GM21619 (cell line): Measurements from ENCODE around the gene KRT7.
"Not testable (repeated sequence)": the region's sequence is repeated elsewhere in the genome, so short reads cannot be mapped to it uniquely, and the experiment has no call there.

ENCODE experiments used
- ATAC-seq: cut with Tn5 transposase; IDR thresholded peaks from one replicate; pipeline ENCODE4 v1.9.1; 2021; ENCODE audit not compliant: unreplicated experiment

Gene KRT7

DNA sequence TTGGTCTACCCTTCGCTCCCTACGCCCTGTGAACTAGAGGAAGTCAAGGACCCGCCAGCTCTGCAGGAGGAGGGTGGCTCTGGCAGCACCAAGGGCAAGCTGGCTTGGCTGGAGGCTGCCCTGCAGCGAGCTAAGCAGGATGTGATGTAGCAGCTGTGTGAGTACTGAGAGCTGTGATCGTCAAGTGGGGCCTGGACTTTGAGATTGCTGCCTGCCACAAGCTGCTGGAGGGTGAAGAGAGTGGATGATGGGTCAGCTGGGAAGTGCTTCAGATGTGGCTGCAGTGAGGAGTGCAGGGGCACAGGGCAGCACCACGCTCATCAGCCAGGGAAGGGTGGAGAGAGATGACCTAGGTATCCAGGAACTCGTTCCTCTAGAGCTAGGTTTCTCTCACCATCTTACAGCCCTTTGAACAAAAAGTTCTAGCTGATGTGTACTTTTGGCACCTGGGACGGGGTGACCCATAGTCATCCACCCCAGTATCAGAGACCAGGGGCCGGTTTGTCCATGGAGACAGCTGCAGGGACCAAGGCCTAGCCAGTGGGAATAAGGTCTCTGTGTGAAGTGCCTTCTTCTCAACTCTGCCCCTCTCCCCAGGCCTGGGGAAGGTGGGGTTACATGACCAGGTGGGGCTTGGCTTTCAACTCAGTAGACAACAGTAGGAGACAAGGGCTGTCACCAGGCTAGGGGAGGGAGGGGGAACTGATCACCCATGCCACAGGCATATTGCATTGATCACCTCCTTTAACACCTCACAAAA is 44.6 kb downstream of the KRT7 start:
- ATAC-seq, result no peak

DNA sequence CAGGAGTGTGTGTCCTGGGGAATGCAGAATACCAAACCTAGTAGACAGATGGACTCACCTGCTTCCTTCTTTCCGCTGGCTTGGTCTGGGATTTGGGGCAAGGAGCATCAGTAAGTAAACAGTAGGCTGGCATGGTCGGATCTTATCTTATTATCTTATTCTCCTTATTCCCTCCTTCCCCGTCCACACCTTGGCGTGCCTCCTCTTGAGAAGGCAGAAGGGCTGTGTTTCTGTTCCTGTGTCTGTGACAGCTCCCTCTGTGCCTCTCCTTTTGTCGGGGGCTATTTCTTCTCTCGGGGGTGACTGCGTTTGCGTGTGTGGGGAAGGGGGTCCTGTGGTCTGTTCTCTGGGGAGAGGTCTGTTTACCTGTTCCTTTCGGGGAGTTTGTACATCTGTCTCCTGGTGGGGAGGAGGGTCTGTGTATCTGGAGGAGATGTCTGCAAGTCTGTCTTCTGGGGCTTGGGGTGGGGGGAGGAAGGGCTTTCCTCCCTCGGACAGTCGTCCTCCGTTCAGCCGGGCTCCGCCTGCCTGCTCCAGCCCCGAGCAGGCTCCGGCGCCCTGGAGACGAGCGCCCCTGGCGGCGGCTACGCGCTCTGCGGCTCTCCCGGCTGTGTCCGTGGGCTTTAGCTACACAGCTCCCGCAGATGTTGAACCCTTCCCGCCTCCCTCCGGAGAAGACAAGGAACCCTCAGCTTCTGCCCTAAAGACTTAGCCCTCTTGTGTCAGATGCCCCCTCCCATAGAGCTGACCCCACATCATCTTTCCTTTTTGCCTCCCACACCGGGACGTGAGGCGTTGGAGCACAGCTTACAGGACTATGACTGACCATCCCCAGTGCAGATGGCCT is 45.8 kb downstream of the KRT7 start:
- ATAC-seq, result no peak

DNA sequence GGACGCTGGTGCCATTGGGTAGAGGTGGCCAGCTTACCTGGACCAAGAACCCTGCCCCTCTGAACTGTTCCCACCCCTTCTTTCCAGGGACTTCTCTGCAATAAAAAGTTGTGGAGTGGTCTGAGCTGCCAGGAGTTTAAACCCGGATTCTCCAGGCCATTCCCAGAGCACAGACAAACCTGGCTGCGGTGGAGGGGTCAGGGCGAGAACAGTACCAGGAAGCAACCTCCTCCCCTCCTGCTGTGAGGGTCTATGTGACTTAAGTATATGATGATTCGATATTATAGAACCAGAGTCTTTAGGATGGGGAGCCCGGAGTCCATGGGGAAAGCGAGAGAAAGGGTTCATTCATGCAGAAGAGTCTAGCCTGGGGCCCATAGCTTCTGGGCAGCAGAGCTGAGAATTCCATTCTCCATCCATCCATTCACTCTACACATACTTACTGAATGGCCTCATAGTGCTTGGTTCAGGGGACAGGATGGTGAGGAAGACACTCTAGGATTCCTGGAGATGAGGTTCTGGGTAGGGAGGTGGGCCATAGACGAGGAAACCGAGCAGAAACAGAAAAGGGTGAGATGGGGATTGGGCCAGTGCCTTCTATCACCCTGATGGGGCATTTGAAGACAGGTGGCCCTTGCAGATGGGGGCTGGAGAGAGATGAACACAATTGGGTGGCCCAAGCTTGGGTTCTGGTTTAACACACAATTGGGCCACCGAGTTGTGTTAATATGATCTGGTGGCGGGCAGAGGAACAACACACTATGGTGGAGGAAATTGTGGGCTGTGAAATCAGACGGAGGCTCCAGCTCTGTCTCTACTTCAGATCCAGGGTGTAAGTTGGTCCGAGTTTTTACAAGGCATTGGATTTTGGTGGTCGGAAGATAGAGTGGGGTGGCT is 46.6 kb downstream of the KRT7 start:
- no peak for ATAC-seq

DNA sequence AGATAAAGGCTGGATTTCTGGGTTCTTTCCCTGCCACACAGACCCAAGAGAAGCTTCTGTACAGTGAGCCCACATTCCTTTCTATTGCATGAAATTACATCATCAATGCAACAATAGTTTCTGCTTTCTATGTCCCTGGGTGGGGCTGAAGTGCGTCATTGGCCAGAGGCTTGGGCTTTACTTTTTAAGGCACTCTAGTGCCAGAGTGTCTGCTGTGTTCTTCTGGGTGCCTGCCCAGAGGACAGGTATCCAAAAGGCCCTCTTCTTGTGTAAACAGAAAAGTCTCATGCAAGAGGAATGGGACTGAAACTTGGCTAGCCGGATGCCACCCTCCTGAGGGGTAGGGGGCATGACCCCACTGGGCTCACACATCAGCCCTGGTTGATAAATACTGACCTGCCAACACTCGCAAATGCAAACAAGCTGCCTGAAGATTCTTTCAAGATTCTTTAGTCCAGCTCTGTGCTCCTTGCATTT is 47.3 kb downstream of the KRT7 start:
- no peak for ATAC-seq

DNA sequence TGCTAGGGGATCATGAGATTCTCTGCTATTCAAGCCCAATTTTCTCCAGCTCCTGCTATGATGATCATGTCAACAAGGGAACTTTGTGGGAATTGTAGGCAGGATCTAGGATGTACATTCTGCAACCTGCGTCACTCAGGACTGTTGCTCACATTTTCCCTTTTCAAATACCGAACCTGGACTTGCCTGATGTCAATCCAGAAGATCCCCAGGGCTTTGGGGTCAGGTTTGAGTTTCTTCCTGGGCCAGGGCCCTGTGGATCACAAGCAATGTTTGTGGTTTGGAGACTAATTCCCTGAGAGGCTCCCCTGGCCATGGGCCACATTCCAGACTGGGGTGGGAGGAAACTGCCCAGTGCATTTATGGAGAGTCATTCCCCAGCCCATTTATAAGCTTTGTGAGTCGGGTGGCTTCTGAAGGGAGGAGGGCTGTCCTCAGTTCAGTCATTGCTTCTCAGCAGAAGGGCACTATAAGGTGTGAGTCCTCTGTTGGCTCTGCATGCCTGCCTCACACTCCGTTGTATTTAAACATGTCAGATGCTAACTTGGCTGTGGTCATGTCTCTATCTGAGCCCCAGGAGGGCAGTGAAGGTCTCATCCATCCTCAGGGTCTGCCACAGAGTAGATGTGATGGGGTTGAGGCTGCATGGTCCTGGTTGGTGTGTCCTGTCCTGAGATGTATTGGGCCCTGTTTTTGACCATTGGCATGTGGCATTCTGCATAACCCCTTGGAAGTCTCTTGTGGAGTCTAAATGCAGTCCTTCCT is 47.9 kb downstream of the KRT7 start:
- no peak for ATAC-seq

DNA sequence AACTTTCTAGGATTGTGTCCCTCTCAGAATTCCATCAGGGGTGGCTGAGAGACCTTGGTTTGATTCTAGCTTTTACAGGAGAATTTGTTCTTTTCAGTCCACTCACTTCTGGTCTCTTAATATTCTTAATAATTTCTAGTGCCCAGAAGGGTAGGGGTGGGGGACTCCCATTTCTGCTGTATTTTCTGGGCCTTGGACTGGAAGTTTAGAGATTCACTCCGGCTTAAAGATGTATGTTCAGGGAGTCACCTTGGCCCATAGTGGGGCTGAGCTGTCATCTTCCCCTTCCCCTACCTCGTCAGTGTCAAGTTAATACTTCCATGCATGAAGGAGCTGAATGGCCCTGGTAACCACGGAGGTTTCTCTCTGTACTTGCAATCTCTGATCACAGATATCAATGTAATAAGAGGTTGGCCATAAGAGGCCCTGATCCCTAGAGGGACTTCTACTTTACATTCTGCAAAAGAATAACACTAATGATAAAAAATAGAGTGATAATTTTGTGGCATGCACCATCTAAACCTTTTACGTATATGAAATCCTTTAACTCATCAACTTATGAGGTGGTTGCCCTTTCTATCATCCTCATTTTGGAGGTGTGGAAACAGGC is 51.6 kb downstream of the KRT7 start:
- no peak for ATAC-seq

DNA sequence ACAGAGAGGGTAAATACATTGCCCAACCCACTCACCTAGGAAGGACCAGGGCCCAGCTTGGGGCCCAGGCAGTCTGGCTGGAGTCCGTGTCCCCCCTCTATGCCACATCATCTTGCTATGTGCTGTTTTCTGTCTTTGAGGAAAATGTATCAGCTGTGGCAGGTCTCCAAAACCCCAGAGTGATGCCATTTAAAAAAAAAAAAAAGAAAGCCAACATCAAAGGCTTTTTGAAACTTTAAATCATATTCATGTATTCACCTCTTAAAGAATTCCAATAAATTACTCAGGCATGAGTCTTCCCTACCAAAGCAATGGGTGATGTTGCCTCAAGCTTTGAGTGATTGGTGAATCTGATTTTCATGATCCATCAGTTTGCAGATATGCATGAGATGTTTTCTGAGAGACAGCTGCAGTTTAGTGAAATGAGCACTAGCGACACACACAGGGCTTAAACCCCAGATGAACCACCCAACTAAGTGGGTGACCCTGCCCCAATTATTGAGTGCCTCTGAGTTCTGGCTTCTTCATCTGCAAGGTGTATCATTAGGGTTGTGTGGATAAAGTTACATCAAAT is 52.2 kb downstream of the KRT7 start:
- ATAC-seq, result no peak

DNA sequence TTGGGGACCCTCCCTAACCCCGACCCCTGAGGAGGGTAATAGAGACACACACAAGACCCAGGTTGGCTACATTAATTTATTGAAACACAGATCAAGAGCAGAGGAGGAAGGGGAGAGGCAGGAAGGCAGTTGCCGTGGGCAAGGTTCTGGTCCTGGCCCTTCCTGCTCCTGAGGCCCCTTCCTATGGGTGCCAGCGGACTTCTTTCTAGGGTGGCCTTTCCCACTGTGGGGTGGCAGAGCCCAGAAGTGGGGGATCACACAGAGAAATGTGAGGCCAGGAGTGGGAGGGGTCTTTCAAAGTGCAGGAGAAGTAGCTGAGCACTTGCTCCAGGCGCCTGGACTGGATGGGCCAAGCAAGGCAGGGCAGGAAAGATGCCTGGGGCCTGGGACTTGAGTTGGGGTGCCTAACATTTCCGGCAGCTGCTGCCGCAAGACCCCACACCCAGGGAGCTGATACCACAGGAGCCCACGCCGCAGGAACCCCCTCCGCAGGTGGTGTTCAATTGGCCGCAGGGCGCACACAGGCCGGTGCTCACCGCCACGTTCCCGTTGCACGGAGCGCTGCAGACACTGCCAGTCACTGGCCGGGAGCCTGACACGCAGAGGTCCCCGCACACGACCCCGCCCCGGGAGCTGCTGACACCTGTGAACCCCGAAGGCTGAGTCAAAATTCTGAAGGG is 52.9 kb downstream of the KRT7 start:
- ATAC-seq, result no peak

DNA sequence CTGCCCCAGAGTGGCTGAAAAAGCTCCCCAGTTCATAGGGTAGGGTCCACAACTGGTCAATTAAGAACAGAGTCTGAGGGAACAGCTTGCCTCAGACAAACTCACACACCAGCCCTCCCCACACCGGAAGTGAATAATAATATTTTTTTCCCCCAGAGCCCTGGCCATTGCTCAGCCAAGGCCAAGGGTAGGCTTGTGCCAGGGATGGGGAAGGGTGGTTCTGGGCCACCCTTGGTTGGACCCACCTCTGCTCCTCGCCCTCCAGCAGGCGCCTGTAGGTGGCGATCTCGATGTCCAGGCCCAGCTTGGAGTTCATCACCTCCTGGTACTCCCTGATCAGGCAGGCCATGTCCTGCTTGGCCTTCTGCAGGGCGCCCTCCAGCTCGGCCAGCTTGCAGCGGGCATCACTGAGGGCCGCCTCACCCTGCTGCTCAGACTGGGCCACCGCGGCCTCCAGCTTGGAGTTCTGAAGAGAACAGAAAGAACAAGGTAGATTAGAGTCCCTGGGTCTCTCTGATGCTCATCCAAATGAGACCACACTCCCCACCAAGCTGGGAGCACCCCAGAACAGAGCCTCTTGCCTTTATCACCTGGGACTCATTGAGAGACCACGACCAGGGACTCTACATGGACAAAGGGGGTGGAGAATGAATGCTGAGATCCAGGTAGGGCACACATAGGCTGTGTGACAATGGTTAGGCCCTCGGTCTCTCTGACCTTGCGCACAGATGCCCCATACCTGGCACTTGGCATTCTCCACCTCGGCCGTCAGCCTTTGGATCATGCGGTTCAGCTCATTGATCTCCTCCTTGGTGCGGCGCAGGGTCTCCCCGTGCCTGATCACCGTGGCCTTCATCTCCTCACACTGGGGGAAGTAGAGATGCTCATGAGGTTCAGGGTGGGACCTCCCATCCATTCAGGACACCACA is 54.1 kb downstream of the KRT7 start:
- not testable (repeated sequence) for ATAC-seq

DNA sequence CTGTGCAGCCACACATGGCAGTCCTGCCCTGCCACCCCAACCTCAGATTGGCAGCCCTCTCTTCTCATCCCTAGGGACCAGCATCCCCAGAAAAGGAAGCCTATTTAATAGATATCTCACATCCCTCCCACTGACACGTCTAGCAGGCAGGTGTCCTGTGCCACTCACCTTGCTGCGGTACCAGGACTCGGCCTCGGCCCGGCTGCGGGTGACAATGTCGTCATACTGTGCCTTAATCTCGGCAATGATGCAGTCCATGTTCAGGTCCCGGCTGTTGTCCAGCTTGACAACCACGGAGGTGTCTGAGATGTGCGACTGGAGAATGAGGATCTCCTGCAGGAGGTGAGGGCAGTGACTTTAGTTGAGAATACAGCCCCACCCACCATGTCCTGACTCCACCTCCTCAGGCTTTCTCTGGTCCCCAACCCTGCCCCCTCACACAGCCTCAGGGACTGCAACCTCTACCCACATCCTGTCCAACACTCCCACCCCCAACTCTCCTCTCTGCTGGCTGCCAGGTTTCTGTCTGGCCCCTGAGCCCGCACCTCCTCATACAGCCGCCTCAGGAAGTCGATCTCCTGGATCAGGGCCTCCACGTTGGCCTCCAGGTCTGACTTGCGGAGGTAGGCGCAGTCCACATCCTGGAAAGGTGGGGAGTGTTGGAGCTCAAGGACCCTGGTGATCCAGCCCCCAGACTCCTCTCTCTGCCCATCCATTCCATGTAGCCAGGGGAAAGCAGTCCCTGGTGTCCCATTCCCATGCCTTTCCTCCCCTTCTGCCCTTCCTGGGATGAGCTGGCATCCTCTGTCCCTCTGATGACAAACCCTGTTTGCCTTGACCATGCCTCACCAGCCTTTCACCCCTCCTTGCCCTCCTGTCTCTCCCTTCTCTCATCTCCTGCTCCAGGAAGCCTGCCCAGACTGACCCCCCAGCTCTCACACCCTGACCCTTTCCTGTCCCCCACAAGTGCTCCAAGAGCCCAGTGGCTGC is 55.1 kb downstream of the KRT7 start:
- ATAC-seq, result peak; percentile 74

DNA sequence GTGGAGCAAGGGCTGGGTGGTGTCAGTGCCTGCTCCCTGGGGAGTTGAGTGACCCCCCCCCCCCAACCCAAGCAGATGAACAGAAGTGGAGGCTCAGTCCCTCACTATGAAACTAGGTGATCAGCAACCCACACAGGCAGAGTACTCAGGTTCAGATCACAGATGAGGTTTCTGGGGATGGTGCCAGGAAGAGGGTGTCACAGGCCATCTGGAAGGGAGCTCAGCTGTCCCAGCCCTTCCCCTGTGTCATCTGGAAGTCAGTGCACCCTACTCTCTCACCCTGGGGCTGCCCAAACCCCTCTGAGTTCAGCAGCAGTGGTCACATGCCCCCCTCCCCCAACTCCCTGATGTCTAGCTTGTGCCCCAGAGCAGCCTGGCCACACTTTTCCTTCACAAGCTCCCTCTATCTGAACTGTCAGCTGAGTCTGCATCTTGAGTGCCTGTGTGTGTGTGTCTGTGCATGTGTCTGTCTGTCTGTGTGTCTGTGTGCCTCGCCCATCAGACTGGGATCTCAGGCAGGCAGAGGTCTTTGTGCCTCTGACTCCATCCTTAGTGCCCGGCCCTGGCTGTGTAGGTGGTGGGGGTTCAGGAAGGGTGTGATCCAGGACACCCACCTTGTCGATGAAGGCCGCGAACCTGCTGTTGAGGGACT is 57.6 kb downstream of the KRT7 start:
- ATAC-seq, result not testable (repeated sequence)

DNA sequence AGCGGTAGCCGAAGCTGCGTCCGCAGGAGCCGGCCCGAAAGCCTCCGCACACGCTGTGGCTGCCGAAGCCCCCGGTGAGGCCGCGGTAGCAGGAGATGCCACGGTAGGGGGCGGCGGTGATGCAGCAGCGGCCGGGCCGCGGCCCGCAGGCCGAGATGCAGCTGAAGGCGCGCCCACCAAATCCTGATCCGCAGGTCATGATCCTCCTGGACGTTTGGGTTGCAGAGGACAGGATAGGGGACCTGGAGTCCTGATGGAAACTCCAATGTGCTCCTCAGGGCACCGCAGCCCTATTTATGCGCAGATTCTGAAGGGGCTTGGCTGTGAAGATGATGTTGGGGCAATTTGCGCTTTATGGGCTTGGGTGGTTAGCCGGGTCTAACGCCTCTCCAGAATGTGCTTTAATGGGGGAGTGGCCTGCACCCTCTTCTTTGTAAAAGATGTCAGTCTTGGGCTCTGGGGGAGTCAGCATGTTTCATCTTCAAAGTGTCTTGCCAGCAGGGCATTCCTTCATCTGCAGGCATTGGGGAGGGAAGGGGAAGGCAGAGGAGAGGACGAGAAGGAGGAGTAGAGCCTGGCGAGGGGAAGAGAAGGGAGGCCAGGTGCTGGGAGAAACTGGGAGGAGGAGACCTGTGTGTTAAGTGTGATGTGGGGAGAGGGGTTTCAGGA is 58.4 kb downstream of the KRT7 start, which contains the start of gene KRT81:
TSS of gene KRT81 (minus strand) at position 268 of the 669 bp plus-strand sequence. CDS start at position 199, 69 bp downstream.
- ATAC-seq, result no peak

DNA sequence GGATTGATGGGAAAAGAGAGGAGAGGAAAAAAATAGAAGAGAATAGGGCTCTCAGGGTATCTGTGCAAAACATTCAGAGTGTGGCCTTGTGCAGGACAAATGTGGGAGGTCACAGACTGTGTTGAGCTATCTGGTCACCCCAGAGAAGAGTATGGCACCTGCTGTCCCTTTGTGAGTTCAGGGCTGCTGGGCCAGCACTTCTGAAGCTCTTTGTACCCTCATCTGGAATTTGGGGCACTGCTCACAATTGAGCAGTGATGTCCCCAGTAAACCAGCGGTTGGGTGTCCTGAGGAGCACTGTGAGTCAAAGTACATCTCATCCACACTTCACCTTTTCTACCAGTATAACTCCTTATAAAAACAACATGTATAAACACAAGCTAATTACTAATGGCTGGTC is 60.9 kb downstream of the KRT7 start:
- no peak for ATAC-seq

DNA sequence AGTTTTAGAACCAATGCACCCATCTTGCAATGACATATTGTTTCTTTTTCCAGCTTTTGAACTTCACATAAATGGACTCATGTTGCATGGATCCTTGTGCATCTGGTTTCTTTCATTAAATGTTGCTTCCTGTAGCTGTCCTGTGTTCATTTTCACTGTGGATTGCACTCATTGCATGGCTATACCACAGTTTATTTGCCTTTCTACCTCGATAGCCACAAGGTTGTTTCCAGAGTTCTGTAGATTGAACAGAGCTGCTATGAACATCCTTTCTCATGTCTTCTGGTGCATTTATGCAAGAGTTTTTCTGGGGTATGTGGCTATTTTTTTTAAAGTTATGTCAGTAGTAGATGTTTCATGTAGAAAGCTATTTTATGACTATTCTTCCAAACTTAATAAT is 61.8 kb downstream of the KRT7 start:
- ATAC-seq, result no peak

DNA sequence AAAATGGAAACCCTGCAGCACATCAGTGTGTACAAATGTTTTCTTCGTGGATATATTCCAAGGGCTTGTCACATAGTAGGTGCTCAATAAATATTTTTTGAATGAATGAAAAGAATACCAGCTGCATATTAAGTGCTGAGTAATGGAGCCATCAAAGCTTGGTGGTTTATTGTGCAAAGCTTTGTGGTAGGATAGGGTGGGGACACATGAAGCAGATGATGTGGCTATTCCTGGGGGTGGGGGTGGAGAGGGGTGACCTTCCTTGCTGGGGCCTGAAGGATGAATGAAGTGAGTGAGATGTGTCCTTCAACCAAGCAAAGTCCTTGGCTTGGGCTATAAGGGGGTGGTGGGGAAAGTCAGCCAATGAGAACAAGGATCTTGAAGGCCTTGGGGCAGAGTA is 62.6 kb downstream of the KRT7 start:
- no peak for ATAC-seq
